ENCODE results near the gene SNAP47. TPM values are rescaled to one million over a fixed set of nuclear protein-coding genes. Genes with fewer than 3 reads are reported as not detected.

SNAP47 gene
- total RNA-seq, 1 experiment from 2014 or later, result 39.4 TPM

GRCh38 chr1:227775841-227776240, 40.6 kb downstream of the SNAP47 start:
- Mint-ChIP-seq H3K4me3 (ENCODE audit: low read depth, unreplicated experiment) (no peak overlapping the region), H3K27me3 (ENCODE audit: unreplicated experiment) (no peaks in the 10 kb centered on the region), H3K36me3 (ENCODE audit: insufficient read depth, unreplicated experiment) (no peaks in the 10 kb centered on the region), H3K9me3 (ENCODE audit: low read depth, unreplicated experiment) (no peaks in the 10 kb centered on the region), H3K27ac (ENCODE audit: unreplicated experiment) (no peak overlapping the region), H3K4me1 (ENCODE audit: low read depth, unreplicated experiment) (no peaks in the 10 kb centered on the region)
- no TSS peak for BruUV-seq (replicated peaks)
- no peak for DNase-seq
- TF ChIP-seq, protein P1, sequence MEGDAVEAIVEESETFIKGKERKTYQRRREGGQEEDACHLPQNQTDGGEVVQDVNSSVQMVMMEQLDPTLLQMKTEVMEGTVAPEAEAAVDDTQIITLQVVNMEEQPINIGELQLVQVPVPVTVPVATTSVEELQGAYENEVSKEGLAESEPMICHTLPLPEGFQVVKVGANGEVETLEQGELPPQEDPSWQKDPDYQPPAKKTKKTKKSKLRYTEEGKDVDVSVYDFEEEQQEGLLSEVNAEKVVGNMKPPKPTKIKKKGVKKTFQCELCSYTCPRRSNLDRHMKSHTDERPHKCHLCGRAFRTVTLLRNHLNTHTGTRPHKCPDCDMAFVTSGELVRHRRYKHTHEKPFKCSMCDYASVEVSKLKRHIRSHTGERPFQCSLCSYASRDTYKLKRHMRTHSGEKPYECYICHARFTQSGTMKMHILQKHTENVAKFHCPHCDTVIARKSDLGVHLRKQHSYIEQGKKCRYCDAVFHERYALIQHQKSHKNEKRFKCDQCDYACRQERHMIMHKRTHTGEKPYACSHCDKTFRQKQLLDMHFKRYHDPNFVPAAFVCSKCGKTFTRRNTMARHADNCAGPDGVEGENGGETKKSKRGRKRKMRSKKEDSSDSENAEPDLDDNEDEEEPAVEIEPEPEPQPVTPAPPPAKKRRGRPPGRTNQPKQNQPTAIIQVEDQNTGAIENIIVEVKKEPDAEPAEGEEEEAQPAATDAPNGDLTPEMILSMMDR (IDR thresholded peaks at IDR 0.05; ENCODE audit: unreplicated experiment), result no peak
- CTCF ChIA-PET, result no interaction called here
- intact Hi-C loops (cut with micrococcal nuclease; ENCODE audit: unreplicated experiment), result no loop called here

DNA sequence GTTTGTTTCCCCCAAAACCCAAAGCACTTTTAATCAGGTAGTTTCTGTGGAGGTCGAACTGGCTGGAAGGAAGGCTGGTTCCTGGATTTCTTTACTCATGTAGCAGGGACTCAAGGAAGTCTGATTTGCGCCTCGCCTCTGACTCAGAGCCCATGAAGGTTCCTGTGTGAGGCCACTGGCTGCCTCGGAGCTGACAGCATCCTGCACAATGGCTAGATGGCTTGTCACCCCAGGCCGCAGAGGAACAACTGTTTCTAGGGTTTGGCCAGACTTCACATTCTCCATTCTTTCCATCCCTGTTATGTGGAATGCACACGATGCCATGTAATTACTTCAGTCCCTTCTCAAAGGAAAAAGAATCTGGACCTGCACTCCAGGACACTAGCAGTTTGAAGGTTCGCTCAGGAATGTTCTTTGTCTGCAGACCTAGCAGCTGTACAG, 41.1 kb downstream of the SNAP47 start:
- CTCF ChIA-PET, result no interaction called here
- no peaks in the 10 kb centered on the region for H3K36me3 Mint-ChIP-seq (ENCODE audit: insufficient read depth, unreplicated experiment)
- no peak for DNase-seq
- no peak overlapping the region for H3K27ac Mint-ChIP-seq (ENCODE audit: unreplicated experiment)
- BruUV-seq (replicated peaks), result no TSS peak
- H3K4me3 Mint-ChIP-seq (ENCODE audit: low read depth, unreplicated experiment), result no peak overlapping the region
- H3K9me3 Mint-ChIP-seq (ENCODE audit: low read depth, unreplicated experiment), result no peaks in the 10 kb centered on the region
- TF ChIP-seq, protein P1 (IDR thresholded peaks at IDR 0.05; ENCODE audit: unreplicated experiment), result no peak
- no peaks in the 10 kb centered on the region for H3K4me1 Mint-ChIP-seq (ENCODE audit: low read depth, unreplicated experiment)
- no peaks in the 10 kb centered on the region for H3K27me3 Mint-ChIP-seq (ENCODE audit: unreplicated experiment)
- intact Hi-C loops (cut with micrococcal nuclease; ENCODE audit: unreplicated experiment), result no loop called here

GRCh38 chr1:227777156-227777555, 41.9 kb downstream of the SNAP47 start:
- no TSS peak for BruUV-seq (replicated peaks)
- CTCF ChIA-PET, result no interaction called here
- H3K4me3 Mint-ChIP-seq (ENCODE audit: low read depth, unreplicated experiment), result no peak overlapping the region
- no peaks in the 10 kb centered on the region for H3K4me1 Mint-ChIP-seq (ENCODE audit: low read depth, unreplicated experiment)
- H3K9me3 Mint-ChIP-seq (ENCODE audit: low read depth, unreplicated experiment), result no peaks in the 10 kb centered on the region
- DNase-seq, result no peak
- TF ChIP-seq, protein P1 (IDR thresholded peaks at IDR 0.05; ENCODE audit: unreplicated experiment), result no peak
- intact Hi-C loops (cut with micrococcal nuclease; ENCODE audit: unreplicated experiment), result no loop called here
- H3K27ac Mint-ChIP-seq (ENCODE audit: unreplicated experiment), result no peak overlapping the region
- H3K36me3 Mint-ChIP-seq (ENCODE audit: insufficient read depth, unreplicated experiment), result peaks cover 2% of the 10 kb centered on the region
- H3K27me3 Mint-ChIP-seq (ENCODE audit: unreplicated experiment), result no peaks in the 10 kb centered on the region

DNA sequence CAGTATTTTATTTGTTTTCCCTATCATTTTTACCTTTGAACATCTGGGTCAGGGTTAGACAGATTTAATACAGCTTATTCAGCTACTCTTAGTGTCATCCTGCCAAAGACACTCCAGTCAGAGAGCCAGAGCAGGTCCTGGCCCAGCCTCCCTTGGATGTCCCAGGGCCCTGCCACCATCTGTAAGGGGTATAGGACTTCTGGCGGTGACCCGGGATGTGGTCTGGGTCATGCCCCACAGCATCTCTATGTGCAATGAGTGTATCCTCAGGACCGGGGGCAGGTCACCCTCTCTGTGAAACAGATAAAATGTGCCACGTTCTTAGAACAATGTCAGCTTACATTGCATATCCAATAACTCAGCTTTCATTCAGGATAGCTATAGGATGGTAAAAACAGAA, 42.4 kb downstream of the SNAP47 start:
- CTCF ChIA-PET, result no interaction called here
- Mint-ChIP-seq H3K9me3 (ENCODE audit: low read depth, unreplicated experiment) (no peaks in the 10 kb centered on the region), H3K27me3 (ENCODE audit: unreplicated experiment) (no peaks in the 10 kb centered on the region), H3K36me3 (ENCODE audit: insufficient read depth, unreplicated experiment) (peaks cover 4% of the 10 kb centered on the region), H3K27ac (ENCODE audit: unreplicated experiment) (no peak overlapping the region), H3K4me3 (ENCODE audit: low read depth, unreplicated experiment) (no peak overlapping the region), H3K4me1 (ENCODE audit: low read depth, unreplicated experiment) (no peaks in the 10 kb centered on the region)
- no TSS peak for BruUV-seq (replicated peaks)
- intact Hi-C loops (cut with micrococcal nuclease; ENCODE audit: unreplicated experiment), result no loop called here
- no peak for DNase-seq
- TF ChIP-seq, protein P1 (IDR thresholded peaks at IDR 0.05; ENCODE audit: unreplicated experiment), result no peak

Measured in Calu3 (cell line).